DOHH2 (cell line): ENCODE measurements around the gene PGAP3.

ENCODE experiments used
- H3F3A ChIP-seq: fragments of 200-600 bp; sonication (generic), shearing (Covaris generic); 2 replicates; pipeline ENCODE4 v1.6.0; 2016; ENCODE audit warnings: antibody characterized with exemption, mild to moderate bottlenecking; ENCODE audit not compliant: control insufficient read depth, insufficient read depth
- H3K27ac ChIP-seq: fragments of 200-600 bp; sonication (generic); 2 replicates; pipeline ENCODE4 v1.5.1; 2014; ENCODE audit warnings: low read depth, mild to moderate bottlenecking, low read length, moderate library complexity
- H3K27me3 ChIP-seq: fragments of 200-600 bp; sonication (generic); 2 replicates; pipeline ENCODE4 v1.6.1; 2014; ENCODE audit warnings: mild to moderate bottlenecking, low read length, mixed read lengths; ENCODE audit not compliant: control insufficient read depth
- H3K36me3 ChIP-seq: fragments of 200-600 bp; sonication (generic); 2 replicates; pipeline ENCODE4 v1.6.1; 2014; ENCODE audit warnings: mild to moderate bottlenecking, low read length, moderate library complexity, mixed read lengths; ENCODE audit not compliant: control insufficient read depth
- H3K4me1 ChIP-seq: fragments of 200-600 bp; sonication (generic); 2 replicates; pipeline ENCODE4 v1.6.1; 2014; ENCODE audit warnings: mild to moderate bottlenecking, low read length, mixed read lengths; ENCODE audit not compliant: control insufficient read depth
- H3K4me2 ChIP-seq: fragments of 200-600 bp; sonication (generic); 2 replicates; pipeline ENCODE4 v1.6.0; 2014; ENCODE audit warnings: mild to moderate bottlenecking, low read length, moderate library complexity
- H3K4me3 ChIP-seq: fragments of 200-600 bp; sonication (generic); 2 replicates; pipeline ENCODE4 v1.5.1; 2014; ENCODE audit warnings: mild to moderate bottlenecking, low read length, mixed read lengths
- H3K79me2 ChIP-seq: fragments of 200-600 bp; sonication (generic); 2 replicates; pipeline ENCODE4 v1.6.1; 2014; ENCODE audit warnings: mild to moderate bottlenecking, low read length, mixed read lengths; ENCODE audit not compliant: control insufficient read depth
- H3K9me2 ChIP-seq: fragments of 200-600 bp; sonication (generic); replicated peaks from 2 replicates; pipeline ENCODE4 v1.6.1; 2014; ENCODE audit warnings: mild to moderate bottlenecking, low read length, mixed read lengths; ENCODE audit not compliant: control insufficient read depth
- H3K9me3 ChIP-seq: fragments of 200-600 bp; sonication (generic); 2 replicates; pipeline ENCODE4 v1.6.1; 2014; ENCODE audit warnings: antibody characterized with exemption, low read length, mixed read lengths; ENCODE audit not compliant: control insufficient read depth, insufficient read depth
- H4K20me1 ChIP-seq: fragments of 200-600 bp; sonication (generic); 2 replicates; pipeline ENCODE4 v1.6.0; 2014; ENCODE audit warnings: low read depth, mild to moderate bottlenecking, antibody characterized with exemption, low read length, moderate library complexity; ENCODE audit not compliant: control insufficient read depth, insufficient read depth
- EZH2phosphoT487 ChIP-seq: fragments of 200-600 bp; sonication (generic); IDR thresholded peaks from 2 replicates; pipeline ENCODE4 v1.6.1; 2017; ENCODE audit warnings: borderline replicate concordance, mild to moderate bottlenecking, antibody characterized with exemption, low read length, moderate library complexity, mixed read lengths
- TF ChIP-seq, protein P1 (sequence below): fragments of 200-600 bp; sonication (generic); IDR thresholded peaks from one replicate; pipeline ENCODE4 v1.5.1; 2014; ENCODE audit warnings: antibody characterized with exemption, mild to moderate bottlenecking, low read depth, low read length; ENCODE audit not compliant: poor library complexity, severe bottlenecking

PGAP3 gene

DNA sequence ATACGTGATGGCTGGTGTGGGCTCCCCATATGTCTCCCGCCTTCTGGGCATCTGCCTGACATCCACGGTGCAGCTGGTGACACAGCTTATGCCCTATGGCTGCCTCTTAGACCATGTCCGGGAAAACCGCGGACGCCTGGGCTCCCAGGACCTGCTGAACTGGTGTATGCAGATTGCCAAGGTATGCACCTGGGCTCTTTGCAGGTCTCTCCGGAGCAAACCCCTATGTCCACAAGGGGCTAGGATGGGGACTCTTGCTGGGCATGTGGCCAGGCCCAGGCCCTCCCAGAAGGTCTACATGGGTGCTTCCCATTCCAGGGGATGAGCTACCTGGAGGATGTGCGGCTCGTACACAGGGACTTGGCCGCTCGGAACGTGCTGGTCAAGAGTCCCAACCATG, 36.9 kb upstream of the PGAP3 start:
- no peak overlapping the region for H3K27ac ChIP-seq

DNA sequence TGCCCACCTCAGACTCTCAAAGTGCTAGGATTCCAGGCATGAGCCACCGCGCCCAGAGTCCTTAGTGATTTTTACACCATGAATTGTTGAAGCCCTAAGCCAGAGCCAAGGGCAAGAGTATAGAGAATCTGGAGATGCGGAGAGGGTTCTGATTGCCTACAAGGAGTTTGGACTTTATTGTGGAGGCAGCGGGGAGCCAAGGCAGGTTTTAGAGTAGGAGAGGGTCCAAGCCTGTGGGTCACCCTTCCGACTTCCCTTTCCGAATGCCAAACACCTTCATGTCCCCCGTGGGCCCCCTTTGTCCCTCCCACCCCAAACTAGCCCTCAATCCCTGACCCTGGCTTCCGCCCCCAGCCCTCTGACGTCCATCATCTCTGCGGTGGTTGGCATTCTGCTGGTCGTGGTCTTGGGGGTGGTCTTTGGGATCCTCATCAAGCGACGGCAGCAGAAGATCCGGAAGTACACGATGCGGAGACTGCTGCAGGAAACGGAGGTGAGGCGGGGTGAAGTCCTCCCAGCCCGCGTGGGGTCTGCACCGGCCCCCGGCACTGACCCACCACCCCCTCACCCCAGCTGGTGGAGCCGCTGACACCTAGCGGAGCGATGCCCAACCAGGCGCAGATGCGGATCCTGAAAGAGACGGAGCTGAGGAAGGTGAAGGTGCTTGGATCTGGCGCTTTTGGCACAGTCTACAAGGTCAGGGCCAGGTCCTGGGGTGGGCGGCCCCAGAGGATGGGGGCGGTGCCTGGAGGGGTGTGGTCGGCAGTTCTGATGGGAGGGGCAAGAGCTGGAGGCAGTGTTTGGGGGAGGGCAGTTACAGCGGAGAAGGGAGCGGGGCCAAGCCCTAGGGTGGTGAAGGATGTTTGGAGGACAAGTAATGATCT, 35.4 kb upstream of the PGAP3 start:
- no peak for TF ChIP-seq EZH2phosphoT487
- TF ChIP-seq, protein P1, sequence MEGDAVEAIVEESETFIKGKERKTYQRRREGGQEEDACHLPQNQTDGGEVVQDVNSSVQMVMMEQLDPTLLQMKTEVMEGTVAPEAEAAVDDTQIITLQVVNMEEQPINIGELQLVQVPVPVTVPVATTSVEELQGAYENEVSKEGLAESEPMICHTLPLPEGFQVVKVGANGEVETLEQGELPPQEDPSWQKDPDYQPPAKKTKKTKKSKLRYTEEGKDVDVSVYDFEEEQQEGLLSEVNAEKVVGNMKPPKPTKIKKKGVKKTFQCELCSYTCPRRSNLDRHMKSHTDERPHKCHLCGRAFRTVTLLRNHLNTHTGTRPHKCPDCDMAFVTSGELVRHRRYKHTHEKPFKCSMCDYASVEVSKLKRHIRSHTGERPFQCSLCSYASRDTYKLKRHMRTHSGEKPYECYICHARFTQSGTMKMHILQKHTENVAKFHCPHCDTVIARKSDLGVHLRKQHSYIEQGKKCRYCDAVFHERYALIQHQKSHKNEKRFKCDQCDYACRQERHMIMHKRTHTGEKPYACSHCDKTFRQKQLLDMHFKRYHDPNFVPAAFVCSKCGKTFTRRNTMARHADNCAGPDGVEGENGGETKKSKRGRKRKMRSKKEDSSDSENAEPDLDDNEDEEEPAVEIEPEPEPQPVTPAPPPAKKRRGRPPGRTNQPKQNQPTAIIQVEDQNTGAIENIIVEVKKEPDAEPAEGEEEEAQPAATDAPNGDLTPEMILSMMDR: no peak
- H3K9me3 ChIP-seq: no peaks in the 10 kb centered on the region
- no peaks in the 10 kb centered on the region for H3K9me2 ChIP-seq
- no peaks in the 10 kb centered on the region for H3K4me1 ChIP-seq
- no peaks in the 10 kb centered on the region for H3F3A ChIP-seq
- H3K27ac ChIP-seq: no peak overlapping the region
- no peaks in the 10 kb centered on the region for H3K79me2 ChIP-seq
- H3K4me2 ChIP-seq: no peak overlapping the region
- no peaks in the 10 kb centered on the region for H4K20me1 ChIP-seq
- H3K36me3 ChIP-seq: peaks cover 7% of the 10 kb centered on the region
- no peaks in the 10 kb centered on the region for H3K27me3 ChIP-seq
- no peak overlapping the region for H3K4me3 ChIP-seq

More for the DNA sequence above, 36.9 kb upstream of the PGAP3 start:
- H4K20me1 ChIP-seq: no peaks in the 10 kb centered on the region
- no peak for TF ChIP-seq EZH2phosphoT487
- TF ChIP-seq, protein P1: no peak
- no peaks in the 10 kb centered on the region for H3K9me3 ChIP-seq
- no peaks in the 10 kb centered on the region for H3K9me2 ChIP-seq
- H3F3A ChIP-seq: no peaks in the 10 kb centered on the region
- no peak overlapping the region for H3K4me2 ChIP-seq
- H3K36me3 ChIP-seq: peaks cover 22% of the 10 kb centered on the region
- H3K27me3 ChIP-seq: no peaks in the 10 kb centered on the region
- peaks cover 10% of the 10 kb centered on the region for H3K79me2 ChIP-seq
- peaks cover 10% of the 10 kb centered on the region for H3K4me1 ChIP-seq
- H3K4me3 ChIP-seq: no peak overlapping the region

DNA sequence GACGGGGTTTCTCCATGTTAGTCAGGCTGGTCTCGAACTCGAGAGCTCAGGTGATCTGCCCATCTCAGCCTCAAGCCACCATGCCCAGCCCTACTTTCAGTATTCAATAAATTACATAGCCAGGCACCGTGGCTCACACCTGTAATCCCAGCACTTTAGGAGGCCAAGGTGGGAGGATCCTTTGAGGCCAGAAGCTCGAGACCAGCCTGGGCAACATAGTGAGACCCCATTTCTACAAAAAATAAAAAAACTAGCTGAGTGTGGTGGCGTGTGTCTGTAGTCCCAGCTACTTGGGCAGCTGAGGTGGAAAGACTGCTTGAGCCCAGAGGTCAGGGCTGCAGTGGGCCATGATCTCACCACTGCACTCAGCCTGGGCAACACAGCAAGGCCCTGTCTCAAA, 34.2 kb upstream of the PGAP3 start:
- TF ChIP-seq, protein P1: no peak
- TF ChIP-seq EZH2phosphoT487: no peak
- no peaks in the 10 kb centered on the region for H3K4me1 ChIP-seq
- no peaks in the 10 kb centered on the region for H3K9me2 ChIP-seq
- H3K79me2 ChIP-seq: no peaks in the 10 kb centered on the region
- no peaks in the 10 kb centered on the region for H4K20me1 ChIP-seq
- H3K27me3 ChIP-seq: no peaks in the 10 kb centered on the region
- H3K4me3 ChIP-seq: no peak overlapping the region
- H3K36me3 ChIP-seq: no peaks in the 10 kb centered on the region
- no peaks in the 10 kb centered on the region for H3K9me3 ChIP-seq
- H3K4me2 ChIP-seq: no peak overlapping the region
- H3K27ac ChIP-seq: no peak overlapping the region
- H3F3A ChIP-seq: no peaks in the 10 kb centered on the region
